Vagina (tissue), 2 donors: ENCODE measurements around the gene SMC4. TPM values are rescaled to one million over a fixed set of nuclear protein-coding genes. Genes with fewer than 3 reads are reported as not detected.
"Not testable (repeated sequence)": the region's sequence is repeated elsewhere in the genome, so short reads cannot be mapped to it uniquely, and the experiment has no call there.

ENCODE experiments used
- DNase-seq, 2 donors: peaks; one replicate each; pipeline ENCODE4 v3.0.0-alpha.2; 2017; ENCODE audit errors: extremely low spot score in 2 of 2
- H3K27ac ChIP-seq: fragments of 200-600 bp; sonication (generic); one replicate; pipeline ENCODE4 v1.5.1; 2019
- H3K27me3 ChIP-seq: fragments of 200-600 bp; sonication (generic); one replicate; pipeline ENCODE4 v1.5.1; 2019
- H3K36me3 ChIP-seq, 2 donors: fragments of 200-600 bp; sonication (generic); one replicate each; pipeline ENCODE4 v1.5.1; 2017 to 2019
- H3K4me1 ChIP-seq: fragments of 200-600 bp; sonication (generic); one replicate; pipeline ENCODE4 v1.5.1; 2019
- H3K4me3 ChIP-seq, 2 donors: fragments of 200-600 bp; sonication (generic); 1 replicate in 1 of 2; 2 replicates in 1 of 2; pipeline ENCODE4 v1.5.1; 2016 to 2019
- H3K9me3 ChIP-seq: fragments of 200-600 bp; sonication (generic); one replicate; pipeline ENCODE4 v1.5.1; 2019
- POLR2A ChIP-seq, 2 donors: fragments of 450-650 bp; IDR thresholded peaks; one replicate each; pipeline ENCODE4 v1.6.1; 2017; ENCODE audit warnings: antibody characterized with exemption in 2 of 2, mild to moderate bottlenecking in 2 of 2, moderate library complexity in 2 of 2
- POLR2AphosphoS5 ChIP-seq, 2 donors: sonication (generic); formaldehyde crosslinking; IDR thresholded peaks; one replicate each; pipeline ENCODE4 v1.9.0; 2017; ENCODE audit warnings: antibody characterized with exemption in 2 of 2, mild to moderate bottlenecking in 2 of 2, low read depth in 1 of 2; ENCODE audit not compliant: insufficient read depth in 1 of 2
- intact Hi-C: fragments of 100-400 bp; cut with DNase I; formaldehyde crosslinking; loops from one replicate; pipeline ENCODE4 v1.15.1; 2023
- total RNA-seq: library from RNA; depleted of rRNA; stranded (reverse); fragments of >200 nt; gene quantifications from one replicate; pipeline ENCODE4 v1.2.3, GENCODE V29; 2016
- TF ChIP-seq, protein P1 (sequence below), 3 experiments: fragments of 450-650 bp in 2 of 3; fragments of 200-600 bp in 1 of 3; sonication (generic) in 1 of 3; IDR thresholded peaks; one replicate each; pipeline ENCODE4 v1.5.1; 2017 to 2019; ENCODE audit warnings: antibody characterized with exemption in 3 of 3, mild to moderate bottlenecking in 2 of 3, moderate library complexity in 2 of 3

Gene SMC4
- total RNA-seq, result 41.5 TPM

GRCh38 chr3:160399125-160400029 is at the start of gene SMC4, which contains the start of gene IFT80:
SMC4 (plus strand) TSS chr3:160399650; CDS start chr3:160400827, 1,177 bp downstream.
IFT80 (minus strand) TSS chr3:160399225; CDS start chr3:160384600, 14,625 bp downstream.
- Histone ChIP-seq H3K27ac (peak within 1 kb of the TSS; percentile 97), H3K36me3 (no peaks in the 10 kb centered on the region), H3K4me1 (peaks cover 35% of the 10 kb centered on the region), H3K4me3 (peak within 1 kb of the TSS; percentile 78 to 91), H3K27me3 (no peaks in the 10 kb centered on the region), H3K9me3 (no peaks in the 10 kb centered on the region)
- peak; percentile 96 for DNase-seq
- peak; percentile 74 to 99 for TF ChIP-seq POLR2AphosphoS5 (IDR thresholded peaks at IDR 0.05; ENCODE audit: insufficient read depth in 1 of 2, low read depth in 1 of 2)
- TF ChIP-seq, protein P1, sequence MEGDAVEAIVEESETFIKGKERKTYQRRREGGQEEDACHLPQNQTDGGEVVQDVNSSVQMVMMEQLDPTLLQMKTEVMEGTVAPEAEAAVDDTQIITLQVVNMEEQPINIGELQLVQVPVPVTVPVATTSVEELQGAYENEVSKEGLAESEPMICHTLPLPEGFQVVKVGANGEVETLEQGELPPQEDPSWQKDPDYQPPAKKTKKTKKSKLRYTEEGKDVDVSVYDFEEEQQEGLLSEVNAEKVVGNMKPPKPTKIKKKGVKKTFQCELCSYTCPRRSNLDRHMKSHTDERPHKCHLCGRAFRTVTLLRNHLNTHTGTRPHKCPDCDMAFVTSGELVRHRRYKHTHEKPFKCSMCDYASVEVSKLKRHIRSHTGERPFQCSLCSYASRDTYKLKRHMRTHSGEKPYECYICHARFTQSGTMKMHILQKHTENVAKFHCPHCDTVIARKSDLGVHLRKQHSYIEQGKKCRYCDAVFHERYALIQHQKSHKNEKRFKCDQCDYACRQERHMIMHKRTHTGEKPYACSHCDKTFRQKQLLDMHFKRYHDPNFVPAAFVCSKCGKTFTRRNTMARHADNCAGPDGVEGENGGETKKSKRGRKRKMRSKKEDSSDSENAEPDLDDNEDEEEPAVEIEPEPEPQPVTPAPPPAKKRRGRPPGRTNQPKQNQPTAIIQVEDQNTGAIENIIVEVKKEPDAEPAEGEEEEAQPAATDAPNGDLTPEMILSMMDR (IDR thresholded peaks at IDR 0.05), result no peak
- TF ChIP-seq POLR2A (IDR thresholded peaks at IDR 0.05), result peak in 1 of 2 donors; percentile 57
- intact Hi-C loops, result no loop called here

DNA sequence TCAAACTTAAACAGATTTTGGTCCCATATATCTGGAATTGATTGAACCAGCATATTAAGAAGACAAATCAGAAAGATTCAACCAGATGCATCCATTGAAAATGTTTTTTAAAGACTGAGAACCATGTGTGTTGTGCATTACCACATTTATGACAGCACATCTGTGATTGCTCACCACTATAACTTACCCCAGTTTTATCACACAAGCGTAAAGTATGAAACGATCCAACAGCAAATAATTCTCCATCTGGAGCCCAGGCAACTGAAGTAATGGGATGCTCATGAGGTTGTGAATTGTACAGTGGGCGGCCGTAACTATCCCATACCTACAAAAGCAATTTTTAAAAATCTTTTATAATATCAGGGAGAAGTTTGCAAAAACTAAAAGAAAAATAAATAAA is 43.6 kb upstream of the SMC4 start:
- Histone ChIP-seq H3K4me3 (no peak overlapping the region), H3K4me1 (no peaks in the 10 kb centered on the region), H3K27ac (no peak overlapping the region), H3K9me3 (no peaks in the 10 kb centered on the region), H3K27me3 (no peaks in the 10 kb centered on the region), H3K36me3 (peaks cover 0 to 10% of the 10 kb centered on the region in 2 donors)
- DNase-seq, result no peak
- TF ChIP-seq, protein P1 (IDR thresholded peaks at IDR 0.05), result no peak
- TF ChIP-seq POLR2A (IDR thresholded peaks at IDR 0.05) (no peak), POLR2AphosphoS5 (IDR thresholded peaks at IDR 0.05; ENCODE audit: insufficient read depth in 1 of 2, low read depth in 1 of 2) (no peak)
- intact Hi-C loops, result no loop called here

- H3K4me1 ChIP-seq, H3K27ac ChIP-seq, DNase-seq, H3K9me3 ChIP-seq, intact Hi-C loops, H3K27me3 ChIP-seq, H3K36me3 ChIP-seq, H3K4me3 ChIP-seq: not testable (repeated sequence)
These were observed 36.6 kb upstream of the SMC4 start for GRCh38 chr3:160362896-160363295.

DNA sequence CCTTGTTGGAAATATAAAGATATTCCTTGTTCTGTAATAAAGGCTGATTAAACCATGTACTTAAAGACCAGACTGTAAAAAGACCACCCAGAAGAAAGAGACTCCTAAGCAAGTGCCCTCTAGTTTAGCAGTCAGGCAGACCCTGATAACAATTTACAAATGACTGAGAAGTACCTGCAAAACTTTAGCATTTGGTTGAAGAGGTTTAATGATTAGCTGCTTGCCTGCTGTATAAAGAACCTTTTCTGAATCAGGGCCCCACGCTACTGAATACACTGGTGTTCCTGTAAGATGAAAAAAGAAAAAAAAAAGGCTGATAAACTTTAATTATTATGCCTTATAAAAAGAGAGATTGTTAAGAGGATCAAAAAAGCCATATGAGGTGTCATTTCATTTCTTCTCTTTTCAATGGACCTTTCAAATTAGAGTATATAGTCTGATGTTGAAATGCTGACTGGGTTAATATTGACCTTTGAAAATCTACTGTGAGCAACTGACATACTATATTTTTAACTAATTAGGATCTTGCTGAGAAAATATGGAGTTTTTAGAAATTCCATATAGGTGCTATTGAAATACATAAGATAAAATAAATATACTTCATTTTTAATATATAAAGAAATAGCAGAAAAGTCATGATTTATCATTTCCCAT is 33.5 kb upstream of the SMC4 start:
- no peaks in the 10 kb centered on the region for H3K4me1 ChIP-seq
- intact Hi-C loops, result no loop called here
- H3K27me3 ChIP-seq, result no peaks in the 10 kb centered on the region
- no peaks in the 10 kb centered on the region for H3K36me3 ChIP-seq
- H3K4me3 ChIP-seq, result no peak overlapping the region
- H3K27ac ChIP-seq, result no peak overlapping the region
- TF ChIP-seq POLR2A (IDR thresholded peaks at IDR 0.05), result no peak
- TF ChIP-seq POLR2AphosphoS5 (IDR thresholded peaks at IDR 0.05; ENCODE audit: insufficient read depth in 1 of 2, low read depth in 1 of 2), result no peak
- TF ChIP-seq, protein P1 (IDR thresholded peaks at IDR 0.05), result no peak
- no peaks in the 10 kb centered on the region for H3K9me3 ChIP-seq
- DNase-seq, result no peak

DNA sequence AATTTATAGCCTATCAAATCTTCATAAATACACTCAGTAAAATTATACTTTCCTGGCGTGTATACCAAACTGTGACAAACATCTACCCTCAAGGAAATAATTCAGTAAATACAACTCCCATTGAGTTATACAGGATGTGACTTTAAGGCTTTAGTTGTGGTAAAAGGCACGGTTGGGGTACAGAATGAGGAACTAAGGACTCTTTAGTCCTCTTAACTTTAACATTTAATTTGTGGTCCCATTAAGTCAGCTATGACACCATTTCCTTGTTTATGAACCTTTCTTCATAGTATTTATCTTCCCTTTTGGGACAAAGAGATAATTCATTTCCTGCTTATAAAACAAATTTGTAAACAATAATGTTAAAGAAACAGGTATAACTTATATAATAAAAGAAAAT is 30.6 kb upstream of the SMC4 start:
- no peaks in the 10 kb centered on the region for H3K36me3 ChIP-seq
- H3K4me1 ChIP-seq, result no peaks in the 10 kb centered on the region
- H3K4me3 ChIP-seq, result no peak overlapping the region
- H3K27me3 ChIP-seq, result no peaks in the 10 kb centered on the region
- no peak overlapping the region for H3K27ac ChIP-seq
- TF ChIP-seq POLR2A (IDR thresholded peaks at IDR 0.05) (no peak), POLR2AphosphoS5 (IDR thresholded peaks at IDR 0.05; ENCODE audit: insufficient read depth in 1 of 2, low read depth in 1 of 2) (no peak)
- no peak for DNase-seq
- H3K9me3 ChIP-seq, result no peaks in the 10 kb centered on the region
- intact Hi-C loops, result no loop called here
